K562 (cell line): ENCODE data around the gene WFIKKN2. TPM values are rescaled to one million over a fixed set of nuclear protein-coding genes. Genes with fewer than 3 reads are reported as not detected.

Experiments
- PCBP1 ChIP-seq: fragments of 200-400 bp; formaldehyde crosslinking; IDR thresholded peaks from 2 replicates; pipeline ENCODE4 v1.6.1; 2018; ENCODE audit warnings: mild to moderate bottlenecking, low read depth, low read length; ENCODE audit not compliant: poor library complexity, severe bottlenecking
- ZNF311 ChIP-seq: fragments of 250-450 bp; sonication (Bioruptor Pico); IDR thresholded peaks from 2 replicates; pipeline ENCODE4 v1.4.0; 2020; ENCODE audit warnings: mild to moderate bottlenecking, moderate library complexity
- polyA plus RNA-seq, 8 experiments: library from polyadenylated mRNA; depleted of rRNA in 4 of 8; stranded (reverse) in 5 of 8; unstranded in 3 of 8; fragments of >200 nt; fragmentation: Nextera tagmentation in 2 of 8; fragmentation: Illumina TruSeq in 1 of 8; extraction: Ambion mirVana in 2 of 8; extraction: Trizol in 1 of 8; gene quantifications; 2 replicates each; pipeline versions ENCODE4 v1.2.1 to v1.2.3, GENCODE V29; 2011 to 2014; ENCODE audit warnings: inconsistent platforms in 1 of 8, missing spikeins in 1 of 8
- total RNA-seq, 7 experiments: library from RNA; depleted of rRNA in 6 of 7; stranded (reverse); fragments of >200 nt in 6 of 7; fragmentation: Illumina TruSeq in 2 of 7; extraction: Trizol in 2 of 7; gene quantifications; 2 replicates each; pipeline versions ENCODE4 v1.2.1 to v1.2.3, GENCODE V29; 2011 to 2021; ENCODE audit warnings: low replicate concordance in 1 of 7
- TF ChIP-seq, protein P1 (sequence below), 2 experiments: fragments of 450-650 bp in 1 of 2; sonication (generic) in 1 of 2; formaldehyde crosslinking in 1 of 2; IDR thresholded peaks; 2 replicates each; pipeline versions ENCODE4 v1.7.1 to v1.9.0; 2016 to 2022; ENCODE audit warnings: inconsistent platforms in 1 of 2, mild to moderate bottlenecking in 1 of 2, missing genetic modification reagents in 1 of 2

Gene WFIKKN2
- total and polyA plus RNA-seq, 9 of the 15 experiments (the other 6 are each of a cell fraction or from before 2014, with no cell fraction given): 0.07 TPM; not detected in 8

DNA sequence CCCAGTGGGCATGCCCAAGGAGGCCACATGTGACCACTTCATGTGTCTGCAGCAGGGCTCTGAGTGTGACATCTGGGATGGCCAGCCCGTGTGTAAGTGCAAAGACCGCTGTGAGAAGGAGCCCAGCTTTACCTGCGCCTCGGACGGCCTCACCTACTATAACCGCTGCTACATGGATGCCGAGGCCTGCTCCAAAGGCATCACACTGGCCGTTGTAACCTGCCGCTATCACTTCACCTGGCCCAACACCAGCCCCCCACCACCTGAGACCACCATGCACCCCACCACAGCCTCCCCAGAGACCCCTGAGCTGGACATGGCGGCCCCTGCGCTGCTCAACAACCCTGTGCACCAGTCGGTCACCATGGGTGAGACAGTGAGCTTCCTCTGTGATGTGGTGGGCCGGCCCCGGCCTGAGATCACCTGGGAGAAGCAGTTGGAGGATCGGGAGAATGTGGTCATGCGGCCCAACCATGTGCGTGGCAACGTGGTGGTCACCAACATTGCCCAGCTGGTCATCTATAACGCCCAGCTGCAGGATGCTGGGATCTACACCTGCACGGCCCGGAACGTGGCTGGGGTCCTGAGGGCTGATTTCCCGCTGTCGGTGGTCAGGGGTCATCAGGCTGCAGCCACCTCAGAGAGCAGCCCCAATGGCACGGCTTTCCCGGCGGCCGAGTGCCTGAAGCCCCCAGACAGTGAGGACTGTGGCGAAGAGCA lies 4.4 kb downstream of the WFIKKN2 start (continued):
- TF ChIP-seq PCBP1: no peak
- no peak for TF ChIP-seq ZNF311 (CRISPR knock-in tag)
- TF ChIP-seq, protein P1, sequence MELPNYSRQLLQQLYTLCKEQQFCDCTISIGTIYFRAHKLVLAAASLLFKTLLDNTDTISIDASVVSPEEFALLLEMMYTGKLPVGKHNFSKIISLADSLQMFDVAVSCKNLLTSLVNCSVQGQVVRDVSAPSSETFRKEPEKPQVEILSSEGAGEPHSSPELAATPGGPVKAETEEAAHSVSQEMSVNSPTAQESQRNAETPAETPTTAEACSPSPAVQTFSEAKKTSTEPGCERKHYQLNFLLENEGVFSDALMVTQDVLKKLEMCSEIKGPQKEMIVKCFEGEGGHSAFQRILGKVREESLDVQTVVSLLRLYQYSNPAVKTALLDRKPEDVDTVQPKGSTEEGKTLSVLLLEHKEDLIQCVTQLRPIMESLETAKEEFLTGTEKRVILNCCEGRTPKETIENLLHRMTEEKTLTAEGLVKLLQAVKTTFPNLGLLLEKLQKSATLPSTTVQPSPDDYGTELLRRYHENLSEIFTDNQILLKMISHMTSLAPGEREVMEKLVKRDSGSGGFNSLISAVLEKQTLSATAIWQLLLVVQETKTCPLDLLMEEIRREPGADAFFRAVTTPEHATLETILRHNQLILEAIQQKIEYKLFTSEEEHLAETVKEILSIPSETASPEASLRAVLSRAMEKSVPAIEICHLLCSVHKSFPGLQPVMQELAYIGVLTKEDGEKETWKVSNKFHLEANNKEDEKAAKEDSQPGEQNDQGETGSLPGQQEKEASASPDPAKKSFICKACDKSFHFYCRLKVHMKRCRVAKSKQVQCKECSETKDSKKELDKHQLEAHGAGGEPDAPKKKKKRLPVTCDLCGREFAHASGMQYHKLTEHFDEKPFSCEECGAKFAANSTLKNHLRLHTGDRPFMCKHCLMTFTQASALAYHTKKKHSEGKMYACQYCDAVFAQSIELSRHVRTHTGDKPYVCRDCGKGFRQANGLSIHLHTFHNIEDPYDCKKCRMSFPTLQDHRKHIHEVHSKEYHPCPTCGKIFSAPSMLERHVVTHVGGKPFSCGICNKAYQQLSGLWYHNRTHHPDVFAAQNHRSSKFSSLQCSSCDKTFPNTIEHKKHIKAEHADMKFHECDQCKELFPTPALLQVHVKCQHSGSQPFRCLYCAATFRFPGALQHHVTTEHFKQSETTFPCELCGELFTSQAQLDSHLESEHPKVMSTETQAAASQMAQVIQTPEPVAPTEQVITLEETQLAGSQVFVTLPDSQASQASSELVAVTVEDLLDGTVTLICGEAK (IDR thresholded peaks at IDR 0.05): no peak
- TF ChIP-seq, protein P1 (CRISPR knock-in tag; IDR thresholded peaks at IDR 0.05): no peak
